Omental fat pad (tissue), 4 donors: ENCODE data around the gene C1orf53. TPM values are rescaled to one million over a fixed set of nuclear protein-coding genes. Genes with fewer than 3 reads are reported as not detected.
"Not testable (repeated sequence)": the region's sequence is repeated elsewhere in the genome, so short reads cannot be mapped to it uniquely, and the experiment has no call there.

Source experiments
- ATAC-seq: fragments of 150-250 bp; one replicate; pipeline ENCODE4 v1.9.1; 2016; ENCODE audit warnings: mild to moderate bottlenecking, moderate library complexity; ENCODE audit not compliant: low FRiP score
- DNase-seq: peaks from one replicate; pipeline ENCODE4 v3.0.0-alpha.2; 2019; ENCODE audit warnings: low spot score
- CTCF ChIP-seq, 3 donors: fragments of 450-650 bp; IDR thresholded peaks; one replicate each; pipeline ENCODE4 v1.5.1; 2016 to 2017; ENCODE audit warnings: antibody characterized with exemption in 3 of 3, mild to moderate bottlenecking in 3 of 3, moderate library complexity in 2 of 3
- total RNA-seq, 4 donors: library from RNA; depleted of rRNA; stranded (reverse); fragments of >200 nt; gene quantifications; one replicate each; pipeline ENCODE4 v1.1.0, GENCODE V29; 2016

Gene C1orf53
- total RNA-seq, 4 donors from 2014 or later: 2.6 to 6.7 (median 2.9) TPM; not detected in 1

- no peak for TF ChIP-seq CTCF (IDR thresholded peaks at IDR 0.05)
- DNase-seq (no peak), ATAC-seq (no peak)
Measured at GRCh38 chr1:197951617-197952175, 49.3 kb downstream of the C1orf53 start.

GRCh38 chr1:197953472-197953871, 51.0 kb downstream of the C1orf53 start:
- ATAC-seq, DNase-seq: not testable (repeated sequence)

- no peak for DNase-seq
- TF ChIP-seq CTCF (IDR thresholded peaks at IDR 0.05): no peak
- ATAC-seq: no peak
Measured at GRCh38 chr1:197954718-197955418, 52.4 kb downstream of the C1orf53 start.

- TF ChIP-seq CTCF (IDR thresholded peaks at IDR 0.05): no peak
Measured at GRCh38 chr1:197955486-197956394, 53.3 kb downstream of the C1orf53 start.

More at GRCh38 chr1:197955486-197956394, 53.3 kb downstream of the C1orf53 start:
- DNase-seq (no peak), ATAC-seq (peak; percentile 82)

Other genes starting within 250 kb of the C1orf53 start
- gene DENND1B, start 127.2 kb upstream of the C1orf53 start, total RNA-seq: 10 to 100 TPM in 2 of 4 donors, 1 to 10 TPM in 2; 8.3 to 16.6 (median 11.1) TPM
- gene LHX9, start 14.7 kb downstream of the C1orf53 start, total RNA-seq: under 1 TPM in 1 of 4 donors, not detected in 3; 0.72 TPM